Smooth muscle cell (in vitro differentiated cells): Measurements from ENCODE around the gene CMIP. TPM values are rescaled to one million over a fixed set of nuclear protein-coding genes. Genes with fewer than 3 reads are reported as not detected.

Experiments
- DNase-seq: peaks from one replicate; lab custom pipeline; 2025; ENCODE audit not compliant: unreplicated experiment; lab: John Stamatoyannopoulos, UW
- H2AFZ ChIP-seq: fragments of 200-600 bp; sonication (generic); 2 replicates; pipeline ENCODE4 v1.6.0; 2016; ENCODE audit warnings: antibody characterized with exemption, low read depth, mild to moderate bottlenecking
- H3F3A ChIP-seq: fragments of 200-600 bp; sonication (generic); 2 replicates; pipeline ENCODE4 v1.6.0; 2017; ENCODE audit warnings: antibody characterized with exemption, low read depth
- H3K27ac ChIP-seq: fragments of 200-600 bp; sonication (generic); 2 replicates; pipeline ENCODE4 v1.5.1; 2016; ENCODE audit warnings: low read depth, mild to moderate bottlenecking
- H3K27me3 ChIP-seq: fragments of 200-600 bp; sonication (generic); 2 replicates; pipeline ENCODE4 v1.6.1; 2016; ENCODE audit warnings: low read depth, mild to moderate bottlenecking
- H3K36me3 ChIP-seq: fragments of 200-600 bp; sonication (generic); 2 replicates; pipeline ENCODE4 v1.5.1; 2016; ENCODE audit warnings: low read depth
- H3K4me1 ChIP-seq: fragments of 200-600 bp; sonication (generic); 2 replicates; pipeline ENCODE4 v1.5.1; 2016; ENCODE audit warnings: low read depth
- H3K4me2 ChIP-seq: fragments of 200-600 bp; sonication (generic); 2 replicates; pipeline ENCODE4 v1.6.0; 2016; ENCODE audit warnings: mild to moderate bottlenecking
- H3K4me3 ChIP-seq: fragments of 200-600 bp; sonication (generic); 2 replicates; pipeline ENCODE4 v1.5.1; 2016; ENCODE audit warnings: mild to moderate bottlenecking
- H3K79me2 ChIP-seq: fragments of 200-600 bp; sonication (generic); 2 replicates; pipeline ENCODE4 v1.6.0; 2016; ENCODE audit warnings: low read depth, mild to moderate bottlenecking
- H3K9ac ChIP-seq: fragments of 200-600 bp; sonication (generic); 2 replicates; pipeline ENCODE4 v1.6.0; 2016; ENCODE audit warnings: low read depth
- H3K9me3 ChIP-seq: fragments of 200-600 bp; sonication (generic); replicated peaks from 2 replicates; pipeline ENCODE4 v1.5.1; 2016; ENCODE audit warnings: low read depth
- H4K20me1 ChIP-seq: fragments of 200-600 bp; sonication (generic); 2 replicates; pipeline ENCODE4 v1.6.0; 2016; ENCODE audit warnings: low read depth
- WGBS: methylation state at CpG from one replicate; pipeline ENCODE4 v1.1.7; 2016; ENCODE audit warnings: low lambda C conversion rate; 5-methylcytosine and 5-hydroxymethylcytosine counted together
- polyA plus RNA-seq: library from polyadenylated mRNA; unstranded; fragments of >200 nt; fragmentation: Nextera tagmentation; extraction: Ambion mirVana; gene quantifications from 2 replicates; pipeline ENCODE4 v1.2.1, GENCODE V29; 2016
- total RNA-seq: library from RNA; depleted of rRNA; stranded (reverse); fragments of >200 nt; gene quantifications from 2 replicates; pipeline ENCODE4 v1.2.3, GENCODE V29; 2014
- TF ChIP-seq, protein P1 (sequence below): fragments of 200-600 bp; sonication (generic); IDR thresholded peaks from 2 replicates; pipeline ENCODE4 v1.5.1; 2017; ENCODE audit warnings: borderline replicate concordance, mild to moderate bottlenecking, antibody characterized with exemption; ENCODE audit not compliant: insufficient read depth, poor library complexity, severe bottlenecking

CMIP gene
- total and polyA plus RNA-seq, 2 experiments from 2014 or later = 2.5 to 44.5 TPM

- H3K4me1 ChIP-seq = peaks cover 33% of the 10 kb centered on the region
- peaks cover 17% of the 10 kb centered on the region for H4K20me1 ChIP-seq
- no peaks in the 10 kb centered on the region for H3K36me3 ChIP-seq
- TF ChIP-seq, protein P1, sequence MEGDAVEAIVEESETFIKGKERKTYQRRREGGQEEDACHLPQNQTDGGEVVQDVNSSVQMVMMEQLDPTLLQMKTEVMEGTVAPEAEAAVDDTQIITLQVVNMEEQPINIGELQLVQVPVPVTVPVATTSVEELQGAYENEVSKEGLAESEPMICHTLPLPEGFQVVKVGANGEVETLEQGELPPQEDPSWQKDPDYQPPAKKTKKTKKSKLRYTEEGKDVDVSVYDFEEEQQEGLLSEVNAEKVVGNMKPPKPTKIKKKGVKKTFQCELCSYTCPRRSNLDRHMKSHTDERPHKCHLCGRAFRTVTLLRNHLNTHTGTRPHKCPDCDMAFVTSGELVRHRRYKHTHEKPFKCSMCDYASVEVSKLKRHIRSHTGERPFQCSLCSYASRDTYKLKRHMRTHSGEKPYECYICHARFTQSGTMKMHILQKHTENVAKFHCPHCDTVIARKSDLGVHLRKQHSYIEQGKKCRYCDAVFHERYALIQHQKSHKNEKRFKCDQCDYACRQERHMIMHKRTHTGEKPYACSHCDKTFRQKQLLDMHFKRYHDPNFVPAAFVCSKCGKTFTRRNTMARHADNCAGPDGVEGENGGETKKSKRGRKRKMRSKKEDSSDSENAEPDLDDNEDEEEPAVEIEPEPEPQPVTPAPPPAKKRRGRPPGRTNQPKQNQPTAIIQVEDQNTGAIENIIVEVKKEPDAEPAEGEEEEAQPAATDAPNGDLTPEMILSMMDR = no peak
- H2AFZ ChIP-seq = no peak overlapping the region
- H3K9ac ChIP-seq = peak overlapping the region; percentile 53
- H3F3A ChIP-seq = peaks cover 9% of the 10 kb centered on the region
- H3K79me2 ChIP-seq = peaks cover 36% of the 10 kb centered on the region
- no peaks in the 10 kb centered on the region for H3K9me3 ChIP-seq
- WGBS = 47% methylated on average over 16 of the region's 16 CpGs
- H3K4me3 ChIP-seq = no peak overlapping the region
- H3K27me3 ChIP-seq = no peaks in the 10 kb centered on the region
- H3K27ac ChIP-seq = peak overlapping the region; percentile 96
- DNase-seq = no peak
- H3K4me2 ChIP-seq = peak overlapping the region; percentile 34
These were observed 206.5 kb downstream of the CMIP start for GRCh38 chr16:81650982-81651562.

GRCh38 chr16:81651758-81652718 is 207.4 kb downstream of the CMIP start:
- H3K4me3 ChIP-seq = no peak overlapping the region
- peak overlapping the region; percentile 96 for H3K27ac ChIP-seq
- no peaks in the 10 kb centered on the region for H3K36me3 ChIP-seq
- H2AFZ ChIP-seq = no peak overlapping the region
- TF ChIP-seq, protein P1 = no peak
- H3F3A ChIP-seq = peaks cover 9% of the 10 kb centered on the region
- 66% methylated on average over 19 of the region's 19 CpGs for WGBS
- H3K4me2 ChIP-seq = peak overlapping the region; percentile 34
- H3K4me1 ChIP-seq = peaks cover 31% of the 10 kb centered on the region
- DNase-seq = no peak
- H3K79me2 ChIP-seq = peaks cover 36% of the 10 kb centered on the region
- peaks cover 19% of the 10 kb centered on the region for H4K20me1 ChIP-seq
- H3K9me3 ChIP-seq = no peaks in the 10 kb centered on the region
- H3K27me3 ChIP-seq = no peaks in the 10 kb centered on the region
- H3K9ac ChIP-seq = peak overlapping the region; percentile 53

DNA sequence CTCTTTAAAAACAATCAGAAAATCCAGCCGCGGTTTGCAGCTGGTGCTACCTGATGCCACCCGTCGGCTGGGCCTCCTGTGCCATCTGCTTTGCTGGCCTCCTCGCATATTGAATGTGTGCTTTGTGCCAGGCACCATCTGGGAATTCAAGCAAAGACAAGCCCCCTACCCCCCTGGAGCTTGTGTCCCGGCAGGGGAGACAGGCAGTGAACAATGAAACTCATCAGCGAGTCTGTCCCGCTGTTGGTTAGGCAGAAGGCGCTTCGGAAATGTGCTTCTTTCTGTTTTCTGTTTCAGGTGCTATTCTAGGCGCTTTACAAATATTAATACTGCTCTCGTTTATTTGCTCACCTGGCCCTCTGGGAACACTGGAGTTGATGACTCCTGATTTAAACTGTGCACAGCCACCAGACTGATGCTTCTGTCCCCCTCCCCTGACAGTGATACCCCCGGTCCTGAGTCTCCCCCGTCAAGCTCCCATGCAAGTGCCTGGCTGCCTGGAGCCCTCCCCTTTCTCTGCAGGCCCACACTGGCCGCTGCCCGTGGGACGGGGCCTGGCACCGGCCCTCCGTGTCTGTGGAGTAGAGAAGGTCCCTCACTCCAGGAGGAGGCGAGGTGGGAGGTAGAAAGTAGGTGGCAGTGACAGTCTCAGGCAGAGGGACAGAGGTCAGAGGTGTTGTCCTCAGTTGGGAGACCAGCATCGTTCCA is 208.3 kb downstream of the CMIP start:
- Histone ChIP-seq H3K36me3 (no peaks in the 10 kb centered on the region), H3K27me3 (no peaks in the 10 kb centered on the region), H3K27ac (peak overlapping the region; percentile 96), H2AFZ (no peak overlapping the region), H4K20me1 (peaks cover 19% of the 10 kb centered on the region), H3K9me3 (no peaks in the 10 kb centered on the region), H3K9ac (no peak overlapping the region), H3K4me3 (no peak overlapping the region), H3K4me2 (no peak overlapping the region), H3K4me1 (peaks cover 27% of the 10 kb centered on the region), H3F3A (peaks cover 9% of the 10 kb centered on the region), H3K79me2 (peaks cover 35% of the 10 kb centered on the region)
- TF ChIP-seq, protein P1 = no peak
- WGBS = 94% methylated on average over 21 of the region's 21 CpGs
- no peak for DNase-seq
